ENCODE measurements around the gene PRAF2.

PRAF2 gene

GRCh38 chrX:49072712-49073095, 1.1 kb downstream of the PRAF2 start:
- DNase-seq (ENCODE audit: low spot score) = no peak

GRCh38 chrX:49071877-49072711, 1.7 kb downstream of the PRAF2 start:
- DNase-seq (ENCODE audit: low spot score) = no peak

DNA sequence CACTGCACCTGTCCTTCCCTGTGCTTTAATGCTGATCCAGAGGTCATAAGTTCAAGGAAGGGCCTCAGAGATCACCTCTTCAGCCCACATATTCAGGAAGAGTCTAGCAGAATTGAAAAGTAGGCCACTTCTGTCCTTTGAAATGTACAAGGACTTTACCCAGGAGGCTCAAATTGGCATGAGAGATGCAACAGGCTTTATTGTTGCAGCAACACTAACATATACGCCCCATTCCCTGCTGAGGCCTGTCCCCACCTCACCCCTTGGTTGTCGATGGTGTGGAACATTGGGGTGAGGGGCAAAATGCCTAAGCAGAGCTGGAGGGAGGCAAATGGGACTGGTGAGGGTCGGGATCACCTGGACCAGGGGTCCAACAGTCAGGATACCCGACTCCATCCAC, 2.8 kb downstream of the PRAF2 start:
- DNase-seq (ENCODE audit: low spot score) = no peak

DNA sequence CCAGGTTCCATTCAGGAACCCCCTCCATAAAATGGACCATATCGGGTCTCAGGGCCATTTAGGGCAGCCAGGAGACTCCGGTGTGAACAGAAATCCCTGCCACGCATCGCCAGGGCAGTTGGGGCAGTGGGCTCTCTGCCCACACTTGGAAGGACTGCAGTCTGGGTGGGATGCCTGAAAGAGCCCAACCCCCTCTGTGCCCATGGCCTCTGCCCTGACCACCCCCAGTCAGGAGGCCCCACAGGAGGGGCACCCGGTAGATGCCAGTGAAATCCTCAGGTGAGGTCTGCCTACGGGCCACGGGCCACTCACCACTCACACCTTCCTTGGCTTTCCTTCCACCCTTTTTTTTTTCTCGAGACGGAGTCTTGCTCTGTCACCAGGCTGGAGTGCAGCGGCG, 4.8 kb downstream of the PRAF2 start:
- DNase-seq (ENCODE audit: low spot score) = no peak

DNA sequence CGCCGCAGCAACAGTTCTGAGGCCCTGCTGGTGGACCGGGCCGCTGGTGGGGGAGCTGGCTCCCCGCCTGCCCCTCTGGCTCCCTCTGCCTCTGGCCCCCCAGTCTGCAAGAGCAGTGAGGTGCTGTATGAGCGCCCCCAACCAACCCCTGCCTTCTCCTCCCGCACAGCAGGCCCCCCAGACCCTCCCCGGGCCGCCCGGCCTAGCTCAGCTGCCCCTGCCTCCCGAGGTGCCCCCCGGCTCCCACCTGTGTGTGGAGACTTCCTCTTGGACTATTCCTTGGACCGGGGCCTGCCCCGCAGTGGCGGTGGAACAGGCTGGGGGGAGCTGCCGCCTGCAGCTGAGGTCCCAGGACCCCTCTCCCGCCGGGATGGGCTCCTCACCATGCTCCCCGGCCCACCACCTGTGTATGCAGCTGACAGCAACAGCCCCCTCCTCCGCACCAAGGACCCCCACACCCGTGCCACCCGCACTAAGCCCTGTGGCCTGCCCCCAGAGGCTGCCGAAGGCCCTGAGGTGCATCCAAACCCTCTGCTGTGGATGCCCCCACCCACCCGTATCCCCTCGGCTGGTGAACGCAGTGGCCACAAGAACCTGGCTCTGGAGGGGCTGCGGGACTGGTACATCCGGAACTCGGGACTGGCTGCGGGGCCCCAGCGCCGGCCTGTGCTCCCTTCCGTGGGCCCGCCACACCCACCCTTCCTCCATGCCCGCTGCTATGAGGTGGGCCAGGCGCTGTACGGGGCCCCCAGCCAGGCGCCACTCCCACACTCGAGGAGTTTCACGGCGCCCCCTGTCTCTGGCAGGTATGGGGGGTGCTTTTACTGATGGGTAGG, 6.3 kb downstream of the PRAF2 start:
- no peak for DNase-seq (ENCODE audit: low spot score)

GRCh38 chrX:49066690-49067089, 7.1 kb downstream of the PRAF2 start:
- no peak for DNase-seq (ENCODE audit: low spot score)

DNA sequence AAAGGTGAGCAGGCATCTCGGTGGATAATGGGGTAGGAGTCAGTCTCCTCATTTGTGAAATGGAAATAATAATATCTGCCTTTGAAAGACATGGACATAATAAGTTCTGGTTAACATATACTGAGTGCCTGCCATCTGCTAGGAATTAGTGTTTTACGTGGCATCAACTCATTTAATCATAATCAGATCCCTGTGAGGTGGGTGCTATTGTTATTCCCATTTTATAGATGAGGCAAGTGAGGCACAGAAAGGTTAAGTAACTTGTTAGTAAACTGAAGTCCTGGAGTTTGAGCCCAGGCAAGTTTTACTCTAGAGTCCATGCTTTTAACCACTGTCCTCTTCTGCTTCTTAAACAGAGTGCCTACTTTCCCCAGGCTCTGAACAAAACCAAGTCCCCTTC, 7.5 kb downstream of the PRAF2 start:
- DNase-seq (ENCODE audit: low spot score) = no peak

DNA sequence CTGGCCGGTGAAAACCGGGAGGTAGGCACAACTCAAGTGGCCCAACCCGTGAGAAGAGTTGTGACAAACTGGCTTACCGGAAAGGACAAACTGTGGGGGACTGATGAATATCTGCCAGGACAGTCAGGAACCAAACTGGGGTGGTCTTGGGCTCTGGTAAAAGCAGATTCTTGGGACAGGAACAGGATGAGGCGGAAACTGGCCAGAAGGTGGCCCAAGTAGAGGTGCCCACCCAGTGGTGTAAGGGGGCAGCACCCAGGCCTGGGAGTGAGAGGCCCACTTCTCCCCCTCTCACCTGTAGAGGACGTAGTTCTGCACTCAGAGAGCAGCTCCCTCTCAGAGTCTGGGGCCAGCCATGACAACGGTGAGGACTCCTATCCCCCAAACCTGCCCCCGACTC, 9.1 kb downstream of the PRAF2 start:
- no peak for DNase-seq (ENCODE audit: low spot score)

- no peak for DNase-seq (ENCODE audit: low spot score)
Measured at GRCh38 chrX:49064303-49064702, 9.5 kb downstream of the PRAF2 start.

DNA sequence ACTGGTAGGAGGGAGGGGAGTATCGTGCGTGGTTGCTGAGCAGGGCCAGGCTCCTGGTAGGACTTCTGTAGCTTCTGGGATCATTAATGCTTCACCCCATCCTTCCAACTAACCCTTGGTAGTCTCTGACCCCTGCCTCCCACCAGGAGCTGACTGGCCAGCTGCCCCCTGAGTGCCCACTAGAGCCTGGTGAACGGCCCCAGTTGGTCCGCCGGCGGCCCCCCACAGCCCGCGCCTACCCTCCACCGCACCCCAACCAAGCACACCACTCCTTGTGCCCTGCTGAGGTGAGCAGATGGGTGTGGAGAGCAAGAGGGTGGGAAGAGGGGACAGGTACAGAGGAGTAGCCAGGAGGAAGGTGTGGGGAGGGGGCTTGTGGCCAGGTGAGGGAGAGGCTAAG, 10.1 kb downstream of the PRAF2 start:
- DNase-seq (ENCODE audit: low spot score) = no peak

GRCh38 chrX:49061916-49062315, 11.9 kb downstream of the PRAF2 start:
- DNase-seq (ENCODE audit: low spot score) = no peak

GRCh38 chrX:49061490-49061889, 12.3 kb downstream of the PRAF2 start:
- DNase-seq (ENCODE audit: low spot score) = no peak

DNA sequence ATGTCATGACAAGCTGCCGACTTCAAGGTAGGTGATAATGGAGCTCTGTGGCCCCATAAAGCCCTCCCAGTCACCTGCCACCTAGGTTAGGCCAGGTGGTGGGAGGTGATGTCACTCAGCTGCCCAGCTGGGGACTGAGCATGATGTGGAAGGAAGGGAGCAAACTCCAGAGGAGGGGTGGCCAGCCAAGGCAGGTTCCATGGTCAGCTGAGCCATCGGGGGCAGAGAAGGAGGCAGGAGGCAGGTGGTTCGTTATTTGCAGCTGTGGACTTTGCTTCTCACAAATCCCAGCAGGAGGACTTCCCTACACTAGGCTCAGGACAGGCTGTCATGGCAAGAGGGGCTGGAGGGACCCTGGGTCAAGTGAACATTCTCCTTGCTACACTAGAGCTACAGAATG, 12.9 kb downstream of the PRAF2 start:
- no peak for DNase-seq (ENCODE audit: low spot score)

DNA sequence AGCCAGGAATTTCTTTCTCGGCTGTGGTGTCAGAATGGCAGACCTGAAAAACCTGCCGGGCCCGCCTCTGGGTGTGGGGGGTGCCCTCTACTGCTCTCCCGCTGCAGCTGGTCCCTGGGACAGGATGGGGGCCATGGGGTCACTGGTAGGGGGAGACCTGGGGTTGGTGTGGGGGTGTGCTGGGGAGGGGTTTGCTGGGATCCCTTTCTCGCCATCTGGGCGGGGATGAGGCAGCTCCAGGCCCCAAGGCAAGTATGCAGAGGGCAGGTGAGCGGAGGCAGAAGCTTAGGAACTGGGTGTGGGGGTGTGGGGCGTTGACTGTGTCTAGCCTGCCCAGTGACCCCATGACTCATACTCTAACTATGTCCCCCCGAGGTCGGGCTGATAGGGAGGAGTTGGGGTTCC, 14.1 kb downstream of the PRAF2 start:
- DNase-seq (ENCODE audit: low spot score) = no peak

DNA sequence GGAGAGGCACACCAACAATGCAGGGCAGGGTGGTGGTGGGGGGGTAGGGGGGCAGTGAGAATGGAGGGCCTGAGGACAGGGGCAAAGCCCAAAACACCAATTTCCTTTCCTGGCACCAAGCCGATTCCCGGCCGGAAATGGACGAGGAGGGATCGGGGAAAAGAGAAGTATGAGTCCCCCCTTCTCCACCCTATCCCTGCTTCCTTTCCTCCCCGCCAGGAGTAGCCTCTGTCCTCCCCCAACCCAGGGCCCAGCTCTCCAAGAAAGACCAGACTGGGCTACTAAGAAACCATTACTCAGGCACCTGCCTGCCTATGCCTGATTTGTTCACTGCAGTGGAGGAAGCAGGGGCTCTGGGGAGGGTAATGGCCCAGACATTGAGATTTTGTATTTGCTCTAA, 14.6 kb downstream of the PRAF2 start:
- DNase-seq (ENCODE audit: low spot score) = no peak

- no peak for DNase-seq (ENCODE audit: low spot score)
Measured at GRCh38 chrX:49058794-49059193, 15.0 kb downstream of the PRAF2 start, which contains the start of gene CCDC120. TSS of gene CCDC120 (plus strand) at chrX:49058999. CDS start at chrX:49062042, 3,043 bp downstream.

DNA sequence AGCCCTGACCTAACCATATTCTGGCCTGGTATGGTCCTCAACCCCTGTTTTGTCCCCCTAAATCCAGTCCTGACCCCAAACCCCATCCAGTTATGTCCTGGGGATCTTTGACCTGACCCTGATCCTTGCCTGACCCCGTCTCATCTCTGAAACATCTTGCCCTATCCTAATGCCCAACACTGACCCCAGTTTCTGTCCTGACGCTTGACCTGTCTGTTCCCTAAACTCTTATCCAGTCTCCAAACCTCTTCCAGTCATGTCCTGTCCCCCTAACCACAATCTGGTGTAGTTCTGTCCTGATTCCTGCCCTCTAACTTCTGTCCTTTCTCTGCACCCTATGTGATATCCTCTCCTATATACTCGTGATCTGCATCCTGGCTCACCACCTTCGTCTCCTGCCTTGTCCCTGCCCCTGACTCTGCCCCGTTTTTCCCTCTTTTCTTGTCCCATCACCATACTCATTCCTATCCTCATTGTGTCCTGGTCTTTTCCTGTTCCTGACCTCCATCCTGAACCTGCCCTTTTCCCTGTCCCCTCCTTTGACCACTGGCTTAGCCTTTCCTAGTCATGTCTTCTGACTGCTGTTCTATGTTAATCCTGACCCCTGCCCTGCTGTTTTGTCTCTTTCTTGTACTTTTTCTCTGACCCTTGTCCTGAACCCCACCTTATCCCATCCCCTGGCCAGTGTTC, 19.6 kb downstream of the PRAF2 start:
- DNase-seq (ENCODE audit: low spot score) = no peak

GRCh38 chrX:49053223-49054072, 20.4 kb downstream of the PRAF2 start:
- peak; percentile 91 for DNase-seq (ENCODE audit: low spot score)

DNA sequence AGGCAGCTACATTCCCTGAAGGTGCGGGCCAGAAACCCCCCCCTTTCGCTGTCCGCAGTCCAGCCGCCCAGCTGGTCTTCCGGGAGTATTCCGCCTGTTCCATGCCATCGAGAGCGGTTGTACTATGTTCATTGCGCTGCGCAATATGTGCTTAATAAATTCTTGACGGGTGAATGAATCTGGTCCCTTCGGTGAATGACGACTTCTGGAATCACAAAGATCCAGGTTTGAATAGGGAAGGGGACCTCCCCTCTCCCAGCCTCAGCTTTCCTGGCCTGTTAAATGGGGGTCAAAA, 29.9 kb downstream of the PRAF2 start:
- no peak for DNase-seq (ENCODE audit: low spot score)

DNA sequence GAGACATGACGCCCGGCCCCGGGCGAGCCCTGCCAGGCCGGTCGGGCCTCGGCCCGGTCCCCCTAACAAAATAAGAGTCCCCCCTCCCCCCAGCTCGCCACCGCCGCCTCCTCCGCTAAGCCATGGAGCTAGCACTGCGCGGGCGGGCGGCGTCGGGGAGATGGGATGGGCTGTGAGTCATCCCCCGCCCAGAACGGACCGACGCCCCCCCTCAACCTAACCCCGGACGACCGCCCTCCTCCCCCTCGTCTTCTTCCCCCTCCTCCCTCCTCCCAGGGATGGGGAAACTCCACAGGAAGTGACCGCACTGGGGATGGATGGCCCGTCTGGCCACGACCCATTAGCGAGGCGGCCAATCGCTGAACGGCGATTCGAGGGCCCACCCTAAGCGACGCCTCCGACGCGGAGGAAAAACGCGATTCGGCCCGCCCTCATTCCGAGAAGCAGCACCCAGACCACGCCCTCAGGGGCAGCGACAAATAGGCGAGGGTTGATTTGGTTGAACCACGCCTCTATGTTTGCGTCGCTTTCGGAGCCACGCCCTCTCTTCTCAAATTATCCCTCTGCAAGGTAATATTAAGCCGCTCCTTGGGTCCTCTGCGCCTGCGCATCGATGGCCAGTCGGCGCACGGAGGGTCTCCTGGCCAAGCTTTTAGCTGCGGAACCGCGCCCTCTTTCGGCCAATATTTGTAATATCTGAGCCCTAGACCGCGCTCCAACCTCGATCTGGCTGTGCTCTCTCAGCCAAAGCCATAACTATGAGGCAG, 30.4 kb downstream of the PRAF2 start, which contains the start of gene TFE3:
Gene TFE3, minus strand, starts transcription at position 138 of the 767 bp plus-strand sequence. Its CDS starts 131 bp downstream, at position 7.
- peak; percentile 98 for DNase-seq (ENCODE audit: low spot score)
